GM18526 (cell line): Measurements from ENCODE around the gene CD151.

Experiments used
- POLR2A ChIP-seq: IDR thresholded peaks from 3 replicates; pipeline ENCODE4 v1.6.1; 2011; ENCODE audit not compliant: insufficient read length; ENCODE audit errors: extremely low read depth

The CD151 gene

DNA sequence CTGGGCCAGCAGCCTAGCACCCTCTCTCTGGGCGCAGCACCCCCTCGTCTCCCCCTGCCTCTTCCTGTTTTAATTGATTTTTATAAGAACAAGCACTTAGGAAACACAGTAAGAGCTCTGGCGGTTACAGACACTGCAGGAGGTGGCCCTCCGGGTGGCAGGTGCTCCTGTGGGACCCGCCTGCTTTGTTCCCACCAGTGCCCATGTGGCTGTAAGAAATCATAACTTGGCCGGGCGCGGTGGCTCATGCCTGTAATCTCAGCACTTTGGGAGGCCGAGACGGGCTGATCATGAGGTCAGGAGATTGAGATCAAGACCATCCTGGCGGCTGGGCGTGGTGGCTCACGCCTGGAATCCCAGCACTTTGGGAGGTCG is 28.3 kb downstream of the CD151 start:
- no peak for TF ChIP-seq POLR2A

DNA sequence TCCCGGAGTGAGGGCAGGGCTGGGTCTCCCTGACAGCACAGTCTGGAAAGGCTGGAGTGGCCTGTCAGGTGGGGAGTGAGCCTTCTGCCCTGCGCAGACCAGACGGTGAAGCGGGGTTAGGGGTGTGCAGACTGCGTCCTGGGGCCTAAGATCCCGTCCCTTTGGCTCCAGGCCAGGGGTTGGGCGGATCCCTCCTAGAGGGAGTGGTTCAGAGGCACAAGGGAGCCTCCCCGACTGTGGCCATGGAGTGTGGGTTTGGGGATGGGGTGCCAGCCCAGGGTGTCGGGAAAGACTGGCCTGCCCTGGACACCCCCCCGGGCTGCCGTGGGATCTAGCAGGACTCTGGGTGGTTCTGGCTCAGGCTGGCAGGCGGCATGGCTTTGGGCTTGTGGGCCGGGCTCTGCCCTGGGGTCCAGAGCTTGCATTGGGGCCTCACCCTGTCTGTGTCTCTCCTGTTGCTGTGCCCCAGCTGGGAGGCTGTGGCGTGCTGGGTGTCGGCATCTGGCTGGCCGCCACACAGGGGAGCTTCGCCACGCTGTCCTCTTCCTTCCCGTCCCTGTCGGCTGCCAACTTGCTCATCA is 29.4 kb downstream of the CD151 start:
- no peak for TF ChIP-seq POLR2A

- no peak for TF ChIP-seq POLR2A
Observed at GRCh38 chr11:862696-863022, 29.9 kb downstream of the CD151 start.

DNA sequence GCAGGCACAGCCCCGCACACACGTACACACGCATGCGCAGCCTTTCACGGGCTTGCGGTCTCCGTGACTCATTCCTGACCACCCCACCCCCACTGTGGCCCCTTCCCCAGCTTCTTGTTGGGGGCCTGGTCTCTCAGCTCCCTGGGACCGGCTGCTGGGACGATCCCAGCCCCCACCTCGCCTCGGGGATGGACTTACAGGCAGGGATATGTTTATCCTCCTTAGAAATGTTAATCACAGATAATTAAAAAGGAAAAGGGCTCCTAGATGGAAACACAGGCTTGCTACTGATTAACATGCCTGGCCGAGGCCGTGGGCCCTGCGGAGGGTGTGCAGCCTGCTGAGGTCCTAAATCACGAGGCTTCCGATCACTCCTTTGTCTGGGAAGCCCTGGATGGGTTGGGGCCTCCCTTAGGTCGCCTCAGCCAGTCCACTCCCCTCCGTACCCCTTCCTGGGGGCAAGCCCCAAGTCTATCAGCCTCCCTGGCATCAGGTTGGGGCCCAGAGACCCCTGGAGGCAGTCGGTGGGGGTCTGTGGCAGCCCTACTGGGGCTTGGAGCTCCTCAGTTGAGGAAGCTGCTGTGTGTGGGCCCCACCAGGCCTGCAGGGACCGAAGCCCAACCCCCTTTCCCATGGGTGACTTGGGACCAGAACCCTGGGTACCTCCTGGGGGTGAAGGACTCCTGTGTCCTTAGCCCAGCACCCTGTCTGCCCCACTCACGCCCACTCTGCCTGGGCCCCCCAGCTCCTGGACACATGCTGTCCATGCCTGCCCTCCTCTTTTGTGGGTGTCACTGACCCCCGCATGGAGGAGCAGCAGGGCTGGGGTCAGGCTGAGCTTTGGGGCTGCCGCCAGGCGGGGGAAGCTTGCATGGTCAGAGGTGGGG is 30.5 kb downstream of the CD151 start:
- no peak for TF ChIP-seq POLR2A

DNA sequence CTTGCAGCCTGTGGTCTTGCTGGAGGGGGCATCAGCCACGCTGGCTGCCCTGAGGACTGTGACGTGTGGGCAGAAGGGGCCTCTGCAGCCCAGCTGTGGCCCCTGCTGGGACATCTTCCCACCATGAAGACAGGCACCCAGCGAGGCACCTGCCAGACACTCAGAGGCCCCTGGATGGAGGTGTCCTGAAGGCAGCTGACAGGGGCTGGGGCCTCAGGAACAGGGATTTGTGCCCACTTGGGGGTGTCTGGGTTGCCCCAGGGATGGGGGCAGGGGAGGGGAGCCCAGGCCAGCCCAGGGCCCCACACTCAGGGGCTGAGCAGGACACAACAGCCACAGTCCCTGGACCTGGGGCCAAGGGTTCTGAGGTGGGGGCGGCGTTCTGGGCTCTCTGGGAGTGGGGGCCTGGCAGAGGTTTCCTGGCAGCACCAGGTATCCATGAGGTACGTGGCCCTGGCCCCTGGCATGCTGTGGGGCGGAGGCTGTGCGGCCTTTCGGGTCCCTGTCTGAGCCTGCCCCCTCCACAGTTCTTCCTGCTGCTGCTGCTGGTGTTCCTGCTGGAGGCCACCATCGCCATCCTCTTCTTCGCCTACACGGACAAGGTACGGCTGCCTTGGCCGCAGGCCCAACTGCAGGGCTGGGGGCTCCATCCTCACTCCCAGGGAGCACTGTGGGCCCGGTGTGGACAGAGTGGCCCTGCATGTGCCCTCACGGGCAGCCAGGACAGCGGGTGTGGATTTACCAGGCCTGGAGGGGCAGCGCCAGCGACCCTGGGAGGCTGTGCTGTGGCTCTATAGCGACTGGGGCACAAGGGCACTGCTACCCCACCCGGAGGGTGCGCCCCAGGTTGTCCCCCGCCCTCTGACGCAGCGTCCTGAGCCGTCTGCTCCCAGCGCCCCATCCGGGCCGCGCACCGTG is 31.4 kb downstream of the CD151 start:
- TF ChIP-seq POLR2A = no peak

- no peak for TF ChIP-seq POLR2A
Observed at GRCh38 chr11:864898-865297, 32.1 kb downstream of the CD151 start.

DNA sequence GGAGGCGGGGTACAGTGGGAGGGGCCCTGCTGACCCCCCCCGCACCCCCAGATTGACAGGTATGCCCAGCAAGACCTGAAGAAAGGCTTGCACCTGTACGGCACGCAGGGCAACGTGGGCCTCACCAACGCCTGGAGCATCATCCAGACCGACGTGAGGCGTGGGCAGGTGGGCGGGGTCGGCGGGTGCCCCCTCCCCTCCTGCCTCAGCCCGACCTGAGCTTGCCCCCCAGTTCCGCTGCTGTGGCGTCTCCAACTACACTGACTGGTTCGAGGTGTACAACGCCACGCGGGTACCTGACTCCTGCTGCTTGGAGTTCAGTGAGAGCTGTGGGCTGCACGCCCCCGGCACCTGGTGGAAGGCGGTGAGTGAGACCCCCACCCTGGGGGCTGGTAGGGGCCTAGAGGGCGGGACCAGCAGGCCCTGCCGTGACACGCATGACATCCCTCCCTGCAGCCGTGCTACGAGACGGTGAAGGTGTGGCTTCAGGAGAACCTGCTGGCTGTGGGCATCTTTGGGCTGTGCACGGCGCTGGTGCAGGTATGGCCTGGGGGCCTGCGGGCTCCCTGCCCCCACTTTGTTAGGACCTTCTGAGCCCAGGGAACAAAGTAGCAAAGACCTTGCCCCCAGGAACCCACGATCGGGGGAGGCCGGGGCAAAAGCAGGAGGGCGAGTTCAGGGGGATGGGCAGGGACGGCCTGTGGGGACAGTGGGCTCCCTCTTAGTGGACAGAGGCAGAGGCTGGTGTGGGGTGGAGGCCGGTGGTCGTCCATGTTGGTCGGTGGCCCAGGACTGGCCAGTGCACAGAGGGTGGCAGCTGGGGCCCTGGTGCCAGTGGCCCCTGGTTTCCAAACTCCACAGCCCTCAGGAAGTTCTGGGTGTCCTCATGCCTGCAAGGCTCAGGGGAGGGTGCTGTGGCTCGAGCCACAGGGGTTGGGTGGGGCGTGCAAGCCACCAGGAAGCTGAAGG is 33.0 kb downstream of the CD151 start:
- no peak for TF ChIP-seq POLR2A

- no peak for TF ChIP-seq POLR2A
Observed at GRCh38 chr11:866481-866880, 33.7 kb downstream of the CD151 start.

GRCh38 chr11:867856-868358 is 35.2 kb downstream of the CD151 start:
- no peak for TF ChIP-seq POLR2A

GRCh38 chr11:868394-868793 is 35.6 kb downstream of the CD151 start:
- no peak for TF ChIP-seq POLR2A

GRCh38 chr11:868802-869201 is 36.0 kb downstream of the CD151 start:
- no peak for TF ChIP-seq POLR2A

DNA sequence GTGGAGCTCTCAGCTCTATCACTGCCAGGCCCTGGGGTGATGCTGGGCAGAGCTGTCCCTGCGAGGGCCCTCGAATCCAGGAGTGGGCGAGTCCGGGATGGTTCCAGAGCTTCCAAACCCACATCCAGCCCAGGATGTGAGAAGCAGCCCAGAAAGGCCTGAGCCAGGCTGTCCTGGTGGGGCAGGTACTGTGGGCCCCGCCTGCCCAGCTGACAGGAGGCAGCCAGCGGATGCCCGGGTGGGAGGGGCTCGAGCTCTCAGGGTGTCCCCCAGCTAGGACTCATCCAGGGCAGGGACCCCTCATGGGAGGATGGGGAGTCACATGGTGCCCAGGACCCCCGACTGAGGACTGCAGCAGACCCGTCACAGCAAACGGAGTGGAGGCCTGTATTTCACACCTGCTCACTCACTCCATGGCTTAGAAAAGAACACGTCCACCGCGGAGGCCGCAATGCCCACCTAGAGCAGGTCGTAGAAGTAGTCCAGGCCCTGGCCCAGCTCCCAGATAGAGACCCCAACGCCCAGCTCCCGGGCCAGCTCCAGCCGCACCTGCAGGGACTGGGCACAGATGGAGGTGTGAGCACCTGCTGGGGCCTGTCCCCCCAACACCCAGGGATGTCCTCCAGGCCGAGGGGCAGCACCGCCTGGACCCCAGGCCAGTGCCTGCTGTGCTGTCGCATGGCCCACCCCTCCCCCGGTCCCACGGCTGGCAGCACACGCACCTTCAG is 36.8 kb downstream of the CD151 start:
- TF ChIP-seq POLR2A = no peak

DNA sequence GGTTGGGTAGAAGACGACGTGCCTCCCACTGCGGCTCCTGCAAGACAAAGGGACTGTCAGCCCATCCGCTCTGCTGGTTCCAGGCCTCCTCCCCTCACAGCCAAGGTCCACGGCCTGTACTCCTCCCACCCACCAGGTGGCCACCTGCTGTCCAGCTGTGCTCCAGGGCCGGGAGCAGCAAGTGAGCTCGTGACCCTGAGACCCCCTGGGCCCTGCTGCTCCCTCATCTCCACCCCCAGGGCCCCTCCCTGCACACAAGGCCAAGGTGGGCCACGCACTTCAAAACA is 37.3 kb downstream of the CD151 start:
- TF ChIP-seq POLR2A = no peak

- TF ChIP-seq POLR2A = no peak
Observed at GRCh38 chr11:870418-870817, 37.7 kb downstream of the CD151 start.
